Measurements from ENCODE around the gene CDKAL1.

DNA sequence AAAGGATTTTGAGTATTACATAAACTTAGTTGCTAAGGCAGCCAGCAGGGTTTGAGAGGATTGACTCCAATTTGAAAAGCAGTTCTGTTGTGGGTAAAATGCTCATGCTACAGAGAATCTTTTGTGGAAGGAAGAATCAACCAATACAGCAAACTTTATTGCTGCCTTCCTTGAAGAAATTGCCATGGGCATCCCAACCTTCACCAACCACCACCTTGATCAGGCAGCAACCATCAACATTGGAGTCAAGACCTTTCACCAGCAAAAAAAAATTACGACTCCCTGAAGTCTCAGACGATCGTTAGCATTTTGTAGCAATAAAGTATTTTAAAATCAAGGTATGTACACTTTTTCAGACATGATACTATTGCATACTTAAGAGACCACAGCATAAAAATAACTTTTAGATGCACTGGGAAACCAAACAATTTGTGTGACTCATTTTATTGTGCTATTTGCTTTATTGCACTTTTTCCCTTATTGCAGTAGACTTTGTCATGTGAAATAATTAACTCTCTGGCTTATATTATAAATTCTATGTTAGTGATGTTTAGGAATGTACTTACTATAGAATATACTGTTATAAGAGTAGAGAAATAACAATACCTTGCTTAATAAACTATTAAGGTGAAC is 390.8 kb downstream of the CDKAL1 start:
- TF ChIP-seq, protein P1, sequence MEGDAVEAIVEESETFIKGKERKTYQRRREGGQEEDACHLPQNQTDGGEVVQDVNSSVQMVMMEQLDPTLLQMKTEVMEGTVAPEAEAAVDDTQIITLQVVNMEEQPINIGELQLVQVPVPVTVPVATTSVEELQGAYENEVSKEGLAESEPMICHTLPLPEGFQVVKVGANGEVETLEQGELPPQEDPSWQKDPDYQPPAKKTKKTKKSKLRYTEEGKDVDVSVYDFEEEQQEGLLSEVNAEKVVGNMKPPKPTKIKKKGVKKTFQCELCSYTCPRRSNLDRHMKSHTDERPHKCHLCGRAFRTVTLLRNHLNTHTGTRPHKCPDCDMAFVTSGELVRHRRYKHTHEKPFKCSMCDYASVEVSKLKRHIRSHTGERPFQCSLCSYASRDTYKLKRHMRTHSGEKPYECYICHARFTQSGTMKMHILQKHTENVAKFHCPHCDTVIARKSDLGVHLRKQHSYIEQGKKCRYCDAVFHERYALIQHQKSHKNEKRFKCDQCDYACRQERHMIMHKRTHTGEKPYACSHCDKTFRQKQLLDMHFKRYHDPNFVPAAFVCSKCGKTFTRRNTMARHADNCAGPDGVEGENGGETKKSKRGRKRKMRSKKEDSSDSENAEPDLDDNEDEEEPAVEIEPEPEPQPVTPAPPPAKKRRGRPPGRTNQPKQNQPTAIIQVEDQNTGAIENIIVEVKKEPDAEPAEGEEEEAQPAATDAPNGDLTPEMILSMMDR (IDR thresholded peaks at IDR 0.05; ENCODE audit: low read length), result no peak
- no peak for TF ChIP-seq EZH2 (optimal IDR thresholded peaks at IDR 0.05; ENCODE audit: low read depth, low read length)
- TF ChIP-seq EZH2phosphoT487 (IDR thresholded peaks at IDR 0.05; ENCODE audit: low read length), result no peak
